Measurements from ENCODE around the gene VDAC2. TPM values are rescaled to one million over a fixed set of nuclear protein-coding genes. Genes with fewer than 3 reads are reported as not detected.
A peak's percentile ranks its signal among the peaks of the same experiment; 100 is the strongest.

The VDAC2 gene
- total and polyA plus RNA-seq, 4 donors = 94.5 to 121 (median 102) TPM

GRCh38 chr10:75226656-75227055 lies 16.1 kb downstream of the VDAC2 start:
- no peak for ATAC-seq (ENCODE audit: insufficient read depth, low FRiP score)
- H3K9ac ChIP-seq (ENCODE audit: insufficient read depth in 1 of 2, low read length in 2 of 2) = peak overlapping the region in 1 of 2 donors; percentile 52
- peak overlapping the region in 1 of 2 donors; percentile 75 for H3K27ac ChIP-seq (ENCODE audit: low read depth in 1 of 2, low read length in 1 of 2)
- H3K36me3 ChIP-seq (ENCODE audit: control insufficient read depth in 4 of 4, insufficient read depth in 4 of 4, low read length in 4 of 4) = peaks cover 22 to 33% (median 27%) of the 10 kb centered on the region in 4 donors
- H3K4me1 ChIP-seq (ENCODE audit: control insufficient read depth in 5 of 5, insufficient read depth in 5 of 5, low read length in 5 of 5) = peaks cover 7 to 41% (median 36%) of the 10 kb centered on the region in 5 donors
- H3K27me3 ChIP-seq (ENCODE audit: control insufficient read depth in 3 of 3, insufficient read depth in 3 of 3, low read length in 2 of 3) = no peaks in the 10 kb centered on the region
- H3K4me3 ChIP-seq = no peak overlapping the region
- 80 to 86% methylated on average over 5 of the region's 5 CpGs for WGBS, 2 donors
- no peak for TF ChIP-seq CTCF (IDR thresholded peaks at IDR 0.05; ENCODE audit: control extremely low read depth, extremely low read depth)
- peak in 2 of 3 donors; percentile 25 for DNase-seq
- no peaks in the 10 kb centered on the region for H3K9me3 ChIP-seq (ENCODE audit: control insufficient read depth in 4 of 4, insufficient read depth in 3 of 4, low read length in 3 of 4)

- Histone ChIP-seq H3K36me3 (ENCODE audit: control insufficient read depth in 4 of 4, insufficient read depth in 4 of 4, low read length in 4 of 4) (peaks cover 26 to 37% (median 30%) of the 10 kb centered on the region in 4 donors), H3K27ac (ENCODE audit: low read depth in 1 of 2, low read length in 1 of 2) (peak overlapping the region in 1 of 2 donors; percentile 24), H3K4me1 (ENCODE audit: control insufficient read depth in 5 of 5, insufficient read depth in 5 of 5, low read length in 5 of 5) (peaks cover 7 to 39% (median 34%) of the 10 kb centered on the region in 5 donors), H3K4me3 (no peak overlapping the region), H3K27me3 (ENCODE audit: control insufficient read depth in 3 of 3, insufficient read depth in 3 of 3, low read length in 2 of 3) (no peaks in the 10 kb centered on the region), H3K9me3 (ENCODE audit: control insufficient read depth in 4 of 4, insufficient read depth in 3 of 4, low read length in 3 of 4) (no peaks in the 10 kb centered on the region), H3K9ac (ENCODE audit: insufficient read depth in 1 of 2, low read length in 2 of 2) (no peak overlapping the region)
- DNase-seq (no peak), ATAC-seq (ENCODE audit: insufficient read depth, low FRiP score) (no peak)
- WGBS, 2 donors = 92 to 99% methylated on average over 3 of the region's 3 CpGs
- TF ChIP-seq CTCF (IDR thresholded peaks at IDR 0.05; ENCODE audit: control extremely low read depth, extremely low read depth) = no peak
Measured at GRCh38 chr10:75228278-75228677, 17.7 kb downstream of the VDAC2 start.

GRCh38 chr10:75228834-75229233 lies 18.2 kb downstream of the VDAC2 start:
- DNase-seq = no peak
- no peak for ATAC-seq (ENCODE audit: insufficient read depth, low FRiP score)
- no peak overlapping the region for H3K4me3 ChIP-seq
- H3K9ac ChIP-seq (ENCODE audit: insufficient read depth in 1 of 2, low read length in 2 of 2) = no peak overlapping the region
- H3K4me1 ChIP-seq (ENCODE audit: control insufficient read depth in 5 of 5, insufficient read depth in 5 of 5, low read length in 5 of 5) = peaks cover 7 to 35% (median 32%) of the 10 kb centered on the region in 5 donors
- 69 to 72% methylated on average over 4 of the region's 4 CpGs for WGBS, 2 donors
- no peaks in the 10 kb centered on the region for H3K9me3 ChIP-seq (ENCODE audit: control insufficient read depth in 4 of 4, insufficient read depth in 3 of 4, low read length in 3 of 4)
- peak overlapping the region in 1 of 2 donors; percentile 67 for H3K27ac ChIP-seq (ENCODE audit: low read depth in 1 of 2, low read length in 1 of 2)
- H3K36me3 ChIP-seq (ENCODE audit: control insufficient read depth in 4 of 4, insufficient read depth in 4 of 4, low read length in 4 of 4) = peaks cover 23 to 32% (median 25%) of the 10 kb centered on the region in 4 donors
- TF ChIP-seq CTCF (IDR thresholded peaks at IDR 0.05; ENCODE audit: control extremely low read depth, extremely low read depth) = no peak
- no peaks in the 10 kb centered on the region for H3K27me3 ChIP-seq (ENCODE audit: control insufficient read depth in 3 of 3, insufficient read depth in 3 of 3, low read length in 2 of 3)

- WGBS, 2 donors = 80 to 87% methylated on average over 3 of the region's 3 CpGs
- peaks cover 18 to 29% (median 21%) of the 10 kb centered on the region in 4 donors for H3K36me3 ChIP-seq (ENCODE audit: control insufficient read depth in 4 of 4, insufficient read depth in 4 of 4, low read length in 4 of 4)
- H3K4me1 ChIP-seq (ENCODE audit: control insufficient read depth in 5 of 5, insufficient read depth in 5 of 5, low read length in 5 of 5) = peaks cover 11 to 32% (median 21%) of the 10 kb centered on the region in 5 donors
- no peak for ATAC-seq (ENCODE audit: insufficient read depth, low FRiP score)
- no peak overlapping the region for H3K9ac ChIP-seq (ENCODE audit: insufficient read depth in 1 of 2, low read length in 2 of 2)
- no peaks in the 10 kb centered on the region for H3K27me3 ChIP-seq (ENCODE audit: control insufficient read depth in 3 of 3, insufficient read depth in 3 of 3, low read length in 2 of 3)
- H3K4me3 ChIP-seq = no peak overlapping the region
- no peak for TF ChIP-seq CTCF (IDR thresholded peaks at IDR 0.05; ENCODE audit: control extremely low read depth, extremely low read depth)
- H3K9me3 ChIP-seq (ENCODE audit: control insufficient read depth in 4 of 4, insufficient read depth in 3 of 4, low read length in 3 of 4) = no peaks in the 10 kb centered on the region
- no peak for DNase-seq
- H3K27ac ChIP-seq (ENCODE audit: low read depth in 1 of 2, low read length in 1 of 2) = no peak overlapping the region
Measured at GRCh38 chr10:75229971-75230370, 19.4 kb downstream of the VDAC2 start.
